CD4-positive, alpha-beta T cell (primary cell): ENCODE results near the gene ELP1. TPM values are rescaled to one million over a fixed set of nuclear protein-coding genes. Genes with fewer than 3 reads are reported as not detected.

Experiments
- ATAC-seq: fragments of 200-7000 bp; cut with Tn5 transposase; one replicate; pipeline ENCODE4 v1.10.0; 2022; ENCODE audit warnings: mild to moderate bottlenecking; ENCODE audit not compliant: poor library complexity
- CTCF ChIA-PET: fragments of 350-600 bp; sonication (Branson Sonifier 250); formaldehyde crosslinking; loops from one replicate; lab custom pipeline; 2021; ENCODE audit warnings: antibody characterized with exemption, inconsistent platforms; lab: Charles Lee
- POLR2A ChIA-PET: fragments of 350-600 bp; sonication (Branson Sonifier 250); formaldehyde crosslinking; loops from one replicate; lab custom pipeline; 2021; ENCODE audit warnings: antibody characterized with exemption, inconsistent platforms; lab: Charles Lee
- DNase-seq, 14 experiments: peaks; one replicate each; pipeline ENCODE4 v3.0.0-alpha.2; 2013 to 2020; ENCODE audit warnings: mixed read lengths in 2 of 14
- H3K27ac ChIP-seq, 2 donors: one replicate each; pipeline versions ENCODE4 v1.5.1 to v1.7.0; 2013; ENCODE audit warnings: low read length in 2 of 2, low read depth in 1 of 2, mild to moderate bottlenecking in 1 of 2
- H3K27me3 ChIP-seq, 2 experiments: 1 replicate in 1 of 2; 2 replicates in 1 of 2; pipeline versions ENCODE4 v1.6.1 to v1.7.0; 2013; ENCODE audit warnings: low read length in 2 of 2, control low read depth in 1 of 2, mild to moderate bottlenecking in 1 of 2, moderate library complexity in 1 of 2; ENCODE audit not compliant: insufficient read depth in 2 of 2, control insufficient read depth in 1 of 2
- H3K36me3 ChIP-seq: one replicate; pipeline ENCODE4 v1.6.1; 2013; ENCODE audit warnings: low read length, control low read depth; ENCODE audit not compliant: insufficient read depth
- H3K4me1 ChIP-seq: one replicate; pipeline ENCODE4 v1.6.1; 2013; ENCODE audit warnings: low read length, control low read depth; ENCODE audit not compliant: insufficient read depth
- H3K4me3 ChIP-seq: one replicate; pipeline ENCODE4 v1.5.1; 2013; ENCODE audit warnings: mild to moderate bottlenecking, low read length, moderate library complexity
- H3K9me3 ChIP-seq, 2 experiments: 1 replicate in 1 of 2; 2 replicates in 1 of 2; pipeline versions ENCODE4 v1.6.1 to v1.7.0; 2013; ENCODE audit warnings: low read length in 2 of 2, mild to moderate bottlenecking in 2 of 2, control low read depth in 1 of 2, moderate library complexity in 1 of 2; ENCODE audit not compliant: control insufficient read depth in 1 of 2, insufficient read depth in 1 of 2
- H3K27ac Mint-ChIP-seq: one replicate; pipeline ENCODE4 v1.8.0; 2020; ENCODE audit warnings: mixed read lengths
- H3K27me3 Mint-ChIP-seq: one replicate; pipeline ENCODE4 v1.8.0; 2021; ENCODE audit warnings: mixed read lengths
- H3K36me3 Mint-ChIP-seq: one replicate; pipeline ENCODE4 v1.8.0; 2021; ENCODE audit warnings: low read depth, mixed read lengths
- H3K4me1 Mint-ChIP-seq: one replicate; pipeline ENCODE4 v1.8.0; 2021; ENCODE audit warnings: low read depth, mixed read lengths
- H3K4me3 Mint-ChIP-seq: one replicate; pipeline ENCODE4 v1.8.0; 2020; ENCODE audit warnings: mild to moderate bottlenecking, mixed read lengths
- H3K9me3 Mint-ChIP-seq: one replicate; pipeline ENCODE4 v1.8.0; 2020; ENCODE audit warnings: mixed read lengths
- intact Hi-C, 2 experiments: fragments of 100-400 bp; cut with DNase I in 1 of 2; cut with micrococcal nuclease in 1 of 2; formaldehyde crosslinking; loops; one replicate each; pipeline versions ENCODE4 v1.15.1 to v1.9.0; 2023 to 2025; cut with DNase I, micrococcal nuclease
- total RNA-seq, 174 experiments: library from RNA in 2 of 174; stranded (reverse) in 2 of 174; gene quantifications; one replicate each; pipeline ENCODE4 v1.2.3 and lab custom pipeline; 2021 to 2026
- TF ChIP-seq, protein P1 (sequence below): fragments of 200-600 bp; IDR thresholded peaks from one replicate; pipeline ENCODE4 v1.8.0; 2022; ENCODE audit warnings: antibody characterized with exemption, mild to moderate bottlenecking

ELP1 gene
- total RNA-seq, 2 experiments from 2014 or later: 19.2 to 20.8 TPM

DNA sequence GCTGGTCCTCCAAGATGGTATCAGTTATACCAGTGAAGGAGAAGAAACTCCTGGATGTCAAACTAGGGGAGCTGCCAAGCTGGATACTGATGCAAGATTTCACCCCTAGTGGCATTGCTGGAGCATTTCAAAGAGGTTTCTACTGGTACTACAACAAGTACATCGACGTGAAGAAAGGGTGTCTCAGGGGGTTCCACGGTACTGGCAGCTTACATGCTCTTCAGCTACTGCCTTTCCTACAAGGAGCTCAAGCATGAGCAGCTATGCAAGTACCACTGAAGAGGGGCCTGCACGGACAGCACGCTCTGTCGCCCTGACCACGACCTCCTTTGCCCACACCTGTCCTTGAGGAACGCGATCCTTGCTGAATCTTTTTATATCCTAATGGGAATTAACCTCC is 97.6 kb downstream of the ELP1 start:
- Histone ChIP-seq H3K27me3 (no peaks in the 10 kb centered on the region), H3K27ac (no peak overlapping the region), H3K9me3 (no peaks in the 10 kb centered on the region), H3K36me3 (no peaks in the 10 kb centered on the region), H3K4me1 (no peaks in the 10 kb centered on the region), H3K4me3 (no peak overlapping the region)
- ChIA-PET CTCF (no interaction called here), POLR2A (no interaction called here)
- H3K9me3 Mint-ChIP-seq: no peaks in the 10 kb centered on the region
- H3K36me3 Mint-ChIP-seq: no peaks in the 10 kb centered on the region
- DNase-seq (no peak), ATAC-seq (no peak)
- no peak overlapping the region for H3K4me3 Mint-ChIP-seq
- H3K4me1 Mint-ChIP-seq: no peaks in the 10 kb centered on the region
- H3K27me3 Mint-ChIP-seq: peaks cover 4% of the 10 kb centered on the region
- intact Hi-C loops: no loop called here
- H3K27ac Mint-ChIP-seq: no peak overlapping the region
- TF ChIP-seq, protein P1, sequence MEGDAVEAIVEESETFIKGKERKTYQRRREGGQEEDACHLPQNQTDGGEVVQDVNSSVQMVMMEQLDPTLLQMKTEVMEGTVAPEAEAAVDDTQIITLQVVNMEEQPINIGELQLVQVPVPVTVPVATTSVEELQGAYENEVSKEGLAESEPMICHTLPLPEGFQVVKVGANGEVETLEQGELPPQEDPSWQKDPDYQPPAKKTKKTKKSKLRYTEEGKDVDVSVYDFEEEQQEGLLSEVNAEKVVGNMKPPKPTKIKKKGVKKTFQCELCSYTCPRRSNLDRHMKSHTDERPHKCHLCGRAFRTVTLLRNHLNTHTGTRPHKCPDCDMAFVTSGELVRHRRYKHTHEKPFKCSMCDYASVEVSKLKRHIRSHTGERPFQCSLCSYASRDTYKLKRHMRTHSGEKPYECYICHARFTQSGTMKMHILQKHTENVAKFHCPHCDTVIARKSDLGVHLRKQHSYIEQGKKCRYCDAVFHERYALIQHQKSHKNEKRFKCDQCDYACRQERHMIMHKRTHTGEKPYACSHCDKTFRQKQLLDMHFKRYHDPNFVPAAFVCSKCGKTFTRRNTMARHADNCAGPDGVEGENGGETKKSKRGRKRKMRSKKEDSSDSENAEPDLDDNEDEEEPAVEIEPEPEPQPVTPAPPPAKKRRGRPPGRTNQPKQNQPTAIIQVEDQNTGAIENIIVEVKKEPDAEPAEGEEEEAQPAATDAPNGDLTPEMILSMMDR: no peak

DNA sequence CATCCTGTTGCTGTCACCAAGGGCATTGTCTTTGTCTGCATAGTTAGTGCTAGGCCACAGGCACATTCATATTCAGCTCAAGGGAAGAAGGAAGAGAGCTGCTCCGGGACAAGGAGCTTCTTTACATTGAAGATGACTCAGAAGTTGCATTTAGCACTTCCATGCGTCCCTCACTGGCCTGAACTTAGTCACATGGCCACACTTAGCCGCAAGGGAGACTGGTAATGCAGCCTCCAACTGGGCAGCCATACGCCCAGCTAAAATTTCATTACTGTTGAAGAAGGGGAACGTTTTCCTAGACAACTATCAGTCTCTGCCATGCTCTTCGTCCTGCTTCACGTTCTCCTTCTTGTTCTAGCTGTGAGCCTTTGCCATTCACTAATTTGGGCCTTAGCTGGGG is 98.1 kb downstream of the ELP1 start:
- Mint-ChIP-seq H3K27me3 (peaks cover 4% of the 10 kb centered on the region), H3K27ac (no peak overlapping the region), H3K4me3 (no peak overlapping the region), H3K4me1 (no peaks in the 10 kb centered on the region), H3K36me3 (no peaks in the 10 kb centered on the region), H3K9me3 (no peaks in the 10 kb centered on the region)
- POLR2A ChIA-PET: no interaction called here
- no peaks in the 10 kb centered on the region for H3K4me1 ChIP-seq
- peak in 1 of 14 experiments; percentile 24 for DNase-seq
- intact Hi-C loops: no loop called here
- no peak overlapping the region for H3K4me3 ChIP-seq
- no peaks in the 10 kb centered on the region for H3K27me3 ChIP-seq
- TF ChIP-seq, protein P1: no peak
- no peak overlapping the region for H3K27ac ChIP-seq
- no peak for ATAC-seq
- no peaks in the 10 kb centered on the region for H3K36me3 ChIP-seq
- no peaks in the 10 kb centered on the region for H3K9me3 ChIP-seq
- CTCF ChIA-PET: no interaction called here

DNA sequence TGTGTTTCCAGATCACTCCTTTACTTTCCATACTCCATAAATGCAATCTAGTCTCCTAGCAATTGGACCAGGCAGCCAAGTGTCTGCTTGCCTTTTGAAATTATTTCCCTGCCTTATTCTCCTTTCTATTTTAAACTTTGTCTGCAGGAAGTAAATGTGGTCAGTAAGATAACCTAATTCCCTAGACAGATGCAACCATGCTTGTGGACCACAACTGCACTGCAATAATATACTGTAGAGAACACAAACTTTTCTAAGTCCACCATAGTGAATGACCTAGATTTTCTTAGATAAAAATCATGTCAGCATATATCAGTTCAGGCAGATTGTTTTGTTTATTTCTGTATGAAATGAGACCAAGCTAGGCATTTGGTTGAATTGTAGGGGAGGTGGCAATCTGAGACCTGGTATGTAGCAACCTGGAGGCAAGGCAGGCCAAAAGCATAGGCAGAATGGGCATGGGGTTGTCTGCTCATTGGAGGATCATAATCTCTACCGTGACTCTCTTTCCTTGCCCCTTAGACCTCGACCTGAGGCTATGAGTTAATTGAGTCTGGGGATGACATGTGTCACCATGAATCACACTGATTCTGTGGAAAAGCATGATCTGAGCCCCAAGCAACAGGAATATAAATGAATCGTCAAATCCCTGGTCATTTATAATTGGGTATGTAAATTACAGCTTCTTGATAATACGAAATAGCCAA is 98.8 kb downstream of the ELP1 start:
- Mint-ChIP-seq H3K27me3 (peaks cover 4% of the 10 kb centered on the region), H3K9me3 (no peaks in the 10 kb centered on the region), H3K27ac (no peak overlapping the region), H3K36me3 (no peaks in the 10 kb centered on the region), H3K4me3 (no peak overlapping the region), H3K4me1 (no peaks in the 10 kb centered on the region)
- Histone ChIP-seq H3K27me3 (no peaks in the 10 kb centered on the region), H3K9me3 (no peaks in the 10 kb centered on the region), H3K4me3 (no peak overlapping the region), H3K27ac (no peak overlapping the region), H3K36me3 (no peaks in the 10 kb centered on the region), H3K4me1 (no peaks in the 10 kb centered on the region)
- ChIA-PET CTCF (no interaction called here), POLR2A (no interaction called here)
- intact Hi-C loops: no loop called here
- ATAC-seq (no peak), DNase-seq (no peak)
- TF ChIP-seq, protein P1: no peak
